Erythroblast (primary cell): Measurements from ENCODE around the gene DEPDC1.

Experiments
- GATA1 ChIP-seq: IDR thresholded peaks from 2 replicates; pipeline ENCODE4 v1.6.1; 2011; ENCODE audit warnings: low read depth, mild to moderate bottlenecking, control low read depth, low read length, moderate library complexity
- POLR2A ChIP-seq: IDR thresholded peaks from 2 replicates; pipeline ENCODE4 v1.6.1; 2011; ENCODE audit warnings: mild to moderate bottlenecking, low read length

DNA sequence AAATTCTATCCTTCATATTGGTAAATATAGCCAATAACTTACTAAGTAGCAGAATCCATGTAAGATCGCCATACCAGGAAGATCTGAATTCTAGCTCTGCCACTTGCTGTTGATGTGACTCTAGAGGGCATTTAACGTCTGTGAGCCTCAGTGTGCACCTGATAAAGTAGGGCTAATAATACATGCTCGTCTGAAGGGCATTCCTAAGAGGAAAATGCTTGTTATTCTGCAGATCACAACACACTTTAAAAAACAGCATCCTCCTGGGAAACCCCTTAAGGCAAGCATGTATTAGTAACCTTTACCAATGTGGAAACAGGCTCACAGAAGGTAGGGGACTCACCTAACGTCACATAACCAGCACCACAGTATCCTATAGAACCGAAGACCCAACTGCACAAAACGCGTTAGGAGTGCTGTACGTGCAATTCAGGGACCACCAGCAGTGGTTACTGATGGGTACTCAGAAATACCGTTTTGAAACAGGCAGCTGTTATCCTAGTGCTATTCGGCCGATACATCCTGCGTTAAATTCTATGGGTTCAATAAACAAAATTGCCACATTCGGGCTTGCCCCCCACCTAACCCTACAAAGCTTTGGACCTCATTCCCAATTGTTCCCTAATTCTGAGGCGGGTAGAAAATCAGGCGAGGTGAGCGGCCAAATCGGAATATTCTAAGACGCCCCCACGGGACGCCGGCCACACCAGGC is 758 bp downstream of the DEPDC1 start:
- TF ChIP-seq POLR2A (no peak), GATA1 (no peak)
